Breast epithelium (tissue), 3 donors: ENCODE results near the gene C7.

ENCODE experiments used
- POLR2A ChIP-seq: fragments of 450-650 bp; IDR thresholded peaks from one replicate; pipeline ENCODE4 v1.6.1; 2016; ENCODE audit warnings: antibody characterized with exemption, mild to moderate bottlenecking, moderate library complexity
- POLR2AphosphoS5 ChIP-seq, 3 donors: sonication (generic); formaldehyde crosslinking; IDR thresholded peaks; one replicate each; pipeline ENCODE4 v1.6.1; 2017; ENCODE audit warnings: antibody characterized with exemption in 3 of 3
- TF ChIP-seq, protein P1 (sequence below), 3 donors: fragments of 450-650 bp; IDR thresholded peaks; one replicate each; pipeline ENCODE4 v1.5.1; 2016 to 2017; ENCODE audit warnings: antibody characterized with exemption in 3 of 3, mild to moderate bottlenecking in 3 of 3, moderate library complexity in 3 of 3

DNA sequence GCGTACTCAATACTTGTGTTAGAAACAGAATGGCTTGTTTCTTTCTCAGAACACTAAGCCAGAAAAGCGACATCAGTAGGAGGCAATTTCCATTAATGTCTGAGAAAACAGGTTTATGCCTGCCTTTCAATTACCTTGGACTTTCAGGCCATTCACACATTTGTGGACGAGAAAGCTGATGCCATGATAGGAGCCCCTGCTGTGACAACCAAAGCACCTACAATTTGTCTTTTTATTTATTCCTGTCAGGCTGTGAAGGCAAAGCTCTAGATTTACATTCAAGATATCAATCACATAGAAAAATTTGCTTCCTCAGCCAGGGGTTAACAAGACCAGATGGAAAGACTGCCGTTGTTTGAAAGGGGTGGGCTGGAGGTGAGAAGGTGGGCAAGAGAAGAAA, 76.2 kb downstream of the C7 start:
- TF ChIP-seq, protein P1, sequence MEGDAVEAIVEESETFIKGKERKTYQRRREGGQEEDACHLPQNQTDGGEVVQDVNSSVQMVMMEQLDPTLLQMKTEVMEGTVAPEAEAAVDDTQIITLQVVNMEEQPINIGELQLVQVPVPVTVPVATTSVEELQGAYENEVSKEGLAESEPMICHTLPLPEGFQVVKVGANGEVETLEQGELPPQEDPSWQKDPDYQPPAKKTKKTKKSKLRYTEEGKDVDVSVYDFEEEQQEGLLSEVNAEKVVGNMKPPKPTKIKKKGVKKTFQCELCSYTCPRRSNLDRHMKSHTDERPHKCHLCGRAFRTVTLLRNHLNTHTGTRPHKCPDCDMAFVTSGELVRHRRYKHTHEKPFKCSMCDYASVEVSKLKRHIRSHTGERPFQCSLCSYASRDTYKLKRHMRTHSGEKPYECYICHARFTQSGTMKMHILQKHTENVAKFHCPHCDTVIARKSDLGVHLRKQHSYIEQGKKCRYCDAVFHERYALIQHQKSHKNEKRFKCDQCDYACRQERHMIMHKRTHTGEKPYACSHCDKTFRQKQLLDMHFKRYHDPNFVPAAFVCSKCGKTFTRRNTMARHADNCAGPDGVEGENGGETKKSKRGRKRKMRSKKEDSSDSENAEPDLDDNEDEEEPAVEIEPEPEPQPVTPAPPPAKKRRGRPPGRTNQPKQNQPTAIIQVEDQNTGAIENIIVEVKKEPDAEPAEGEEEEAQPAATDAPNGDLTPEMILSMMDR (IDR thresholded peaks at IDR 0.05), result no peak
- TF ChIP-seq POLR2AphosphoS5 (IDR thresholded peaks at IDR 0.05) (no peak), POLR2A (no peak)
